ENCODE data around the gene CGNL1.

CGNL1 gene

GRCh38 chr15:57398336-57398735 lies 22.0 kb downstream of the CGNL1 start:
- H3K36me3 ChIP-seq (ENCODE audit: control insufficient read depth, insufficient read depth, low read length) = no peaks in the 10 kb centered on the region
- H3K27ac ChIP-seq (ENCODE audit: insufficient read depth, low read length, poor library complexity, severe bottlenecking) = no peak overlapping the region
- H3K9me3 ChIP-seq (ENCODE audit: control insufficient read depth, low read length) = no peaks in the 10 kb centered on the region
- no peaks in the 10 kb centered on the region for H3K4me1 ChIP-seq (ENCODE audit: control insufficient read depth, insufficient read depth, low read length, poor library complexity, severe bottlenecking)
- no peak for DNase-seq
- H3K27me3 ChIP-seq (replicated peaks; ENCODE audit: control insufficient read depth, insufficient read depth, low read length, poor library complexity, severe bottlenecking) = no peaks in the 10 kb centered on the region
- no peak overlapping the region for H3K4me3 ChIP-seq (ENCODE audit: insufficient read depth, low read depth, low read length, poor library complexity, severe bottlenecking)

GRCh38 chr15:57401546-57401945 lies 25.2 kb downstream of the CGNL1 start:
- no peak for DNase-seq
- Histone ChIP-seq H3K4me1 (ENCODE audit: control insufficient read depth, insufficient read depth, low read length, poor library complexity, severe bottlenecking) (no peaks in the 10 kb centered on the region), H3K4me3 (ENCODE audit: insufficient read depth, low read depth, low read length, poor library complexity, severe bottlenecking) (no peak overlapping the region), H3K9me3 (ENCODE audit: control insufficient read depth, low read length) (no peaks in the 10 kb centered on the region), H3K36me3 (ENCODE audit: control insufficient read depth, insufficient read depth, low read length) (no peaks in the 10 kb centered on the region), H3K27ac (ENCODE audit: insufficient read depth, low read length, poor library complexity, severe bottlenecking) (no peak overlapping the region), H3K27me3 (replicated peaks; ENCODE audit: control insufficient read depth, insufficient read depth, low read length, poor library complexity, severe bottlenecking) (no peaks in the 10 kb centered on the region)

GRCh38 chr15:57403017-57403416 lies 26.7 kb downstream of the CGNL1 start:
- Histone ChIP-seq H3K9me3 (ENCODE audit: control insufficient read depth, low read length) (no peaks in the 10 kb centered on the region), H3K36me3 (ENCODE audit: control insufficient read depth, insufficient read depth, low read length) (no peaks in the 10 kb centered on the region), H3K27ac (ENCODE audit: insufficient read depth, low read length, poor library complexity, severe bottlenecking) (no peak overlapping the region), H3K27me3 (replicated peaks; ENCODE audit: control insufficient read depth, insufficient read depth, low read length, poor library complexity, severe bottlenecking) (no peaks in the 10 kb centered on the region), H3K4me1 (ENCODE audit: control insufficient read depth, insufficient read depth, low read length, poor library complexity, severe bottlenecking) (no peaks in the 10 kb centered on the region), H3K4me3 (ENCODE audit: insufficient read depth, low read depth, low read length, poor library complexity, severe bottlenecking) (no peak overlapping the region)
- no peak for DNase-seq

- Histone ChIP-seq H3K27ac (ENCODE audit: insufficient read depth, low read length, poor library complexity, severe bottlenecking) (no peak overlapping the region), H3K36me3 (ENCODE audit: control insufficient read depth, insufficient read depth, low read length) (no peaks in the 10 kb centered on the region), H3K4me3 (ENCODE audit: insufficient read depth, low read depth, low read length, poor library complexity, severe bottlenecking) (no peak overlapping the region), H3K27me3 (replicated peaks; ENCODE audit: control insufficient read depth, insufficient read depth, low read length, poor library complexity, severe bottlenecking) (no peaks in the 10 kb centered on the region), H3K9me3 (ENCODE audit: control insufficient read depth, low read length) (no peaks in the 10 kb centered on the region), H3K4me1 (ENCODE audit: control insufficient read depth, insufficient read depth, low read length, poor library complexity, severe bottlenecking) (no peaks in the 10 kb centered on the region)
- no peak for DNase-seq
These were observed 27.4 kb downstream of the CGNL1 start for GRCh38 chr15:57403566-57404325.

- no peak for DNase-seq
- H3K36me3 ChIP-seq (ENCODE audit: control insufficient read depth, insufficient read depth, low read length) = no peaks in the 10 kb centered on the region
- no peaks in the 10 kb centered on the region for H3K9me3 ChIP-seq (ENCODE audit: control insufficient read depth, low read length)
- H3K27me3 ChIP-seq (replicated peaks; ENCODE audit: control insufficient read depth, insufficient read depth, low read length, poor library complexity, severe bottlenecking) = no peaks in the 10 kb centered on the region
- no peak overlapping the region for H3K4me3 ChIP-seq (ENCODE audit: insufficient read depth, low read depth, low read length, poor library complexity, severe bottlenecking)
- no peak overlapping the region for H3K27ac ChIP-seq (ENCODE audit: insufficient read depth, low read length, poor library complexity, severe bottlenecking)
- H3K4me1 ChIP-seq (ENCODE audit: control insufficient read depth, insufficient read depth, low read length, poor library complexity, severe bottlenecking) = no peaks in the 10 kb centered on the region
These were observed 28.8 kb downstream of the CGNL1 start for GRCh38 chr15:57405133-57405532.

GRCh38 chr15:57406062-57406772 lies 29.9 kb downstream of the CGNL1 start:
- no peak for DNase-seq
- Histone ChIP-seq H3K4me3 (ENCODE audit: insufficient read depth, low read depth, low read length, poor library complexity, severe bottlenecking) (no peak overlapping the region), H3K27me3 (replicated peaks; ENCODE audit: control insufficient read depth, insufficient read depth, low read length, poor library complexity, severe bottlenecking) (no peaks in the 10 kb centered on the region)

GRCh38 chr15:57410373-57410772 lies 34.1 kb downstream of the CGNL1 start:
- Histone ChIP-seq H3K36me3 (ENCODE audit: control insufficient read depth, insufficient read depth, low read length) (no peaks in the 10 kb centered on the region), H3K4me1 (ENCODE audit: control insufficient read depth, insufficient read depth, low read length, poor library complexity, severe bottlenecking) (no peaks in the 10 kb centered on the region), H3K9me3 (ENCODE audit: control insufficient read depth, low read length) (no peaks in the 10 kb centered on the region), H3K27me3 (replicated peaks; ENCODE audit: control insufficient read depth, insufficient read depth, low read length, poor library complexity, severe bottlenecking) (no peaks in the 10 kb centered on the region), H3K27ac (ENCODE audit: insufficient read depth, low read length, poor library complexity, severe bottlenecking) (no peak overlapping the region), H3K4me3 (ENCODE audit: insufficient read depth, low read depth, low read length, poor library complexity, severe bottlenecking) (no peak overlapping the region)
- no peak for DNase-seq

More at GRCh38 chr15:57406062-57406772, 29.9 kb downstream of the CGNL1 start:
- H3K27ac ChIP-seq (ENCODE audit: insufficient read depth, low read length, poor library complexity, severe bottlenecking) = no peak overlapping the region
- H3K36me3 ChIP-seq (ENCODE audit: control insufficient read depth, insufficient read depth, low read length) = no peaks in the 10 kb centered on the region
- H3K4me1 ChIP-seq (ENCODE audit: control insufficient read depth, insufficient read depth, low read length, poor library complexity, severe bottlenecking) = no peaks in the 10 kb centered on the region
- no peaks in the 10 kb centered on the region for H3K9me3 ChIP-seq (ENCODE audit: control insufficient read depth, low read length)

GRCh38 chr15:57411945-57412768 lies 35.9 kb downstream of the CGNL1 start:
- Histone ChIP-seq H3K4me3 (ENCODE audit: insufficient read depth, low read depth, low read length, poor library complexity, severe bottlenecking) (no peak overlapping the region), H3K36me3 (ENCODE audit: control insufficient read depth, insufficient read depth, low read length) (no peaks in the 10 kb centered on the region), H3K27me3 (replicated peaks; ENCODE audit: control insufficient read depth, insufficient read depth, low read length, poor library complexity, severe bottlenecking) (no peaks in the 10 kb centered on the region), H3K9me3 (ENCODE audit: control insufficient read depth, low read length) (no peaks in the 10 kb centered on the region), H3K4me1 (ENCODE audit: control insufficient read depth, insufficient read depth, low read length, poor library complexity, severe bottlenecking) (no peaks in the 10 kb centered on the region), H3K27ac (ENCODE audit: insufficient read depth, low read length, poor library complexity, severe bottlenecking) (no peak overlapping the region)
- no peak for DNase-seq

GRCh38 chr15:57415602-57416001 lies 39.3 kb downstream of the CGNL1 start:
- H3K4me1 ChIP-seq (ENCODE audit: control insufficient read depth, insufficient read depth, low read length, poor library complexity, severe bottlenecking) = no peaks in the 10 kb centered on the region
- H3K27ac ChIP-seq (ENCODE audit: insufficient read depth, low read length, poor library complexity, severe bottlenecking) = no peak overlapping the region
- no peaks in the 10 kb centered on the region for H3K9me3 ChIP-seq (ENCODE audit: control insufficient read depth, low read length)
- H3K4me3 ChIP-seq (ENCODE audit: insufficient read depth, low read depth, low read length, poor library complexity, severe bottlenecking) = no peak overlapping the region
- H3K27me3 ChIP-seq (replicated peaks; ENCODE audit: control insufficient read depth, insufficient read depth, low read length, poor library complexity, severe bottlenecking) = no peaks in the 10 kb centered on the region
- H3K36me3 ChIP-seq (ENCODE audit: control insufficient read depth, insufficient read depth, low read length) = no peaks in the 10 kb centered on the region
- DNase-seq = no peak

- DNase-seq = no peak
- no peaks in the 10 kb centered on the region for H3K36me3 ChIP-seq (ENCODE audit: control insufficient read depth, insufficient read depth, low read length)
- no peak overlapping the region for H3K4me3 ChIP-seq (ENCODE audit: insufficient read depth, low read depth, low read length, poor library complexity, severe bottlenecking)
- no peaks in the 10 kb centered on the region for H3K4me1 ChIP-seq (ENCODE audit: control insufficient read depth, insufficient read depth, low read length, poor library complexity, severe bottlenecking)
- no peaks in the 10 kb centered on the region for H3K9me3 ChIP-seq (ENCODE audit: control insufficient read depth, low read length)
- no peaks in the 10 kb centered on the region for H3K27me3 ChIP-seq (replicated peaks; ENCODE audit: control insufficient read depth, insufficient read depth, low read length, poor library complexity, severe bottlenecking)
- no peak overlapping the region for H3K27ac ChIP-seq (ENCODE audit: insufficient read depth, low read length, poor library complexity, severe bottlenecking)
These were observed 42.3 kb downstream of the CGNL1 start for GRCh38 chr15:57418635-57419034.

Measured in effector memory CD4-positive, alpha-beta T cell (primary cell).